BJ (cell line): ENCODE data around the gene L3MBTL1. TPM values are rescaled to one million over a fixed set of nuclear protein-coding genes. Genes with fewer than 3 reads are reported as not detected.
"Not testable (repeated sequence)": the region's sequence is repeated elsewhere in the genome, so short reads cannot be mapped to it uniquely, and the experiment has no call there.

Source experiments
- CTCF ChIA-PET: fragments of 350-600 bp; formaldehyde crosslinking; extraction: SDS; loops from one replicate; lab custom pipeline; 2021; ENCODE audit warnings: antibody characterized with exemption, inconsistent platforms; lab: Yijun Ruan, JAX
- POLR2A ChIA-PET: fragments of 300-600 bp; sonication (Branson Sonifier 250); formaldehyde crosslinking; extraction: SDS; loops from one replicate; lab custom pipeline; 2021; ENCODE audit warnings: antibody characterized with exemption; lab: Charles Lee
- DNase-seq: peaks from one replicate; pipeline ENCODE4 v3.0.0-alpha.2; 2011; ENCODE audit warnings: low read depth
- H3K27me3 ChIP-seq: 2 replicates; pipeline ENCODE4 v1.6.0; 2011; ENCODE audit warnings: low read length; ENCODE audit not compliant: control insufficient read depth, insufficient read depth
- H3K36me3 ChIP-seq: 2 replicates; pipeline ENCODE4 v1.5.1; 2011; ENCODE audit warnings: low read length; ENCODE audit not compliant: control insufficient read depth, insufficient read depth
- H3K4me3 ChIP-seq: 2 replicates; pipeline ENCODE4 v1.5.1; 2011; ENCODE audit warnings: low read depth, mild to moderate bottlenecking, control low read depth, low read length
- CTCF ChIP-seq: IDR thresholded peaks from 2 replicates; pipeline ENCODE4 v1.5.1; 2011; ENCODE audit warnings: low read depth, mild to moderate bottlenecking, control low read depth, inconsistent platforms, low read length, moderate library complexity; ENCODE audit not compliant: insufficient read depth
- polyA plus RNA-seq: library from polyadenylated mRNA; depleted of rRNA; stranded (reverse); fragments of >200 nt; gene quantifications from 2 replicates; pipeline ENCODE4 v1.2.3, GENCODE V29; 2011; rRNA removed
- small RNA-seq: library from RNA; depleted of rRNA; stranded (forward); fragments of <200 nt; gene quantifications from one replicate; pipeline ENCODE3, GENCODE V24; 2012; ENCODE audit warnings: low replicate concordance, low read depth; ENCODE audit not compliant: insufficient read length

Gene L3MBTL1
- polyA plus RNA-seq, 1 experiment = 4.5 TPM

GRCh38 chr20:43586641-43587040 lies 79.1 kb downstream of the L3MBTL1 start:
- Histone ChIP-seq H3K4me3 (no peak overlapping the region), H3K36me3 (no peaks in the 10 kb centered on the region), H3K27me3 (no peaks in the 10 kb centered on the region)
- TF ChIP-seq CTCF = no peak
- POLR2A ChIA-PET = no interaction called here
- CTCF ChIA-PET = interaction anchor here (1.0 to 1.1 kb wide), 2 partner anchors 49 to 72 kb away, joined by 4 to 5 read pairs; no protein-coding TSS in a partner anchor
- no peak for DNase-seq

GRCh38 chr20:43588526-43588925 lies 81.0 kb downstream of the L3MBTL1 start:
- CTCF ChIA-PET, H3K4me3 ChIP-seq, H3K27me3 ChIP-seq, DNase-seq, H3K36me3 ChIP-seq, POLR2A ChIA-PET: not testable (repeated sequence)

GRCh38 chr20:43590036-43590391 lies 82.5 kb downstream of the L3MBTL1 start:
- Histone ChIP-seq H3K36me3 (no peaks in the 10 kb centered on the region; the same call in 1 of the 2 replicates), H3K27me3 (no peaks in the 10 kb centered on the region), H3K4me3 (peak overlapping the region; percentile 96)
- TF ChIP-seq CTCF = no peak
- POLR2A ChIA-PET = interaction anchor here (1.3 kb wide), 1 partner anchor 133 kb away, joined by 5 read pairs; no protein-coding TSS in a partner anchor
- DNase-seq = no peak
- CTCF ChIA-PET = interaction anchor here (2.6 kb wide), 1 partner anchor 52 kb away, joined by 12 read pairs; no protein-coding TSS in a partner anchor

GRCh38 chr20:43590392-43591303 lies 83.2 kb downstream of the L3MBTL1 start, which contains the start of gene IFT52:
Gene IFT52, plus strand, starts transcription at chr20:43590937. Its CDS starts 3,762 bp downstream, at chr20:43594699.
- peak; percentile 43 for DNase-seq
- TF ChIP-seq CTCF = no peak
- ChIA-PET POLR2A (interaction anchor here (0.6 to 1.3 kb wide), 3 partner anchors 116 to 1966 kb away, joined by 4 to 6 read pairs (median 5); no protein-coding TSS in a partner anchor), CTCF (interaction anchor here (2.6 kb wide), 1 partner anchor 53 kb away, joined by 12 read pairs; no protein-coding TSS in a partner anchor)
- H3K27me3 ChIP-seq = no peaks in the 10 kb centered on the region
- H3K36me3 ChIP-seq = no peaks in the 10 kb centered on the region; the same call in 1 of the 2 replicates
- peak within 1 kb of the TSS; percentile 96 for H3K4me3 ChIP-seq

Small RNA genes within 50 kb of the gene (small RNA-seq; reads per million reads assigned to genes)
- not detected for gene RNU6-1251P

Other genes with a start within 250 kb of the L3MBTL1 start
- gene SRSF6, start 49.8 kb upstream of the L3MBTL1 start, polyA plus RNA-seq = 76.1 and 121 TPM in 2 replicates
- gene SGK2, start 51.3 kb downstream of the L3MBTL1 start, polyA plus RNA-seq = 0.16 and 0.47 TPM in 2 replicates
- 47.4 and 47.6 TPM in 2 replicates for gene IFT52, start 83.2 kb downstream of the L3MBTL1 start, polyA plus RNA-seq
- 6.4 and 9.8 TPM in 2 replicates for gene MYBL2, start 159.4 kb downstream of the L3MBTL1 start, polyA plus RNA-seq
- gene GTSF1L, start 219.3 kb downstream of the L3MBTL1 start, polyA plus RNA-seq = not detected in 2 replicates